C1 segment of cervical spinal cord (tissue), 14 donors: Measurements from ENCODE around the gene ADAM22.
A peak's percentile ranks its signal among the peaks of the same experiment; 100 is the strongest.
"Not testable (repeated sequence)": the region's sequence is repeated elsewhere in the genome, so short reads cannot be mapped to it uniquely, and the experiment has no call there.

ENCODE experiments used
- DNase-seq, 14 donors: peaks; one replicate each; lab custom pipeline; 2025; lab: John Stamatoyannopoulos, UW

ADAM22 gene

GRCh38 chr7:87933953-87934698 lies at the start of gene ADAM22:
Gene ADAM22, plus strand, starts transcription at chr7:87934251. Its CDS starts 215 bp downstream, at chr7:87934466.
- peak; percentile 11 to 97 (median 88) for DNase-seq

- DNase-seq: no peak
Observed at GRCh38 chr7:87885018-87885417, 49.0 kb upstream of the ADAM22 start.

- DNase-seq: no peak
Observed at GRCh38 chr7:87886875-87887274, 47.2 kb upstream of the ADAM22 start.

GRCh38 chr7:87895363-87895762 lies 38.7 kb upstream of the ADAM22 start:
- DNase-seq: no peak

GRCh38 chr7:87899255-87899654 lies 34.8 kb upstream of the ADAM22 start:
- no peak for DNase-seq

GRCh38 chr7:87907136-87907906 lies 26.7 kb upstream of the ADAM22 start:
- not testable (repeated sequence) for DNase-seq

- not testable (repeated sequence) for DNase-seq
Observed at GRCh38 chr7:87908814-87909213, 25.2 kb upstream of the ADAM22 start.

GRCh38 chr7:87912121-87912520 lies 21.9 kb upstream of the ADAM22 start:
- no peak for DNase-seq

GRCh38 chr7:87918740-87919139 lies 15.3 kb upstream of the ADAM22 start:
- no peak for DNase-seq

- DNase-seq: peak in 1 of 14 donors; percentile 31
Observed at GRCh38 chr7:87919875-87920274, 14.2 kb upstream of the ADAM22 start.

GRCh38 chr7:87920578-87920977 lies 13.5 kb upstream of the ADAM22 start:
- no peak for DNase-seq

- DNase-seq: peak in 1 of 14 donors; percentile 78
Observed at GRCh38 chr7:87922759-87923395, 11.2 kb upstream of the ADAM22 start.

- DNase-seq: peak in 1 of 14 donors; percentile 50
Observed at GRCh38 chr7:87926581-87927461, 7.2 kb upstream of the ADAM22 start.

GRCh38 chr7:87933605-87933952 lies 472 bp upstream of the ADAM22 start:
- no peak for DNase-seq

GRCh38 chr7:87934699-87935383 lies 790 bp downstream of the ADAM22 start:
- peak in 11 of 14 donors; percentile 17 to 82 (median 45) for DNase-seq

GRCh38 chr7:87935384-87935706 lies 1.3 kb downstream of the ADAM22 start:
- DNase-seq: peak in 1 of 14 donors; percentile 57

- no peak for DNase-seq
Observed at GRCh38 chr7:87941138-87941537, 7.1 kb downstream of the ADAM22 start.

GRCh38 chr7:87944547-87944946 lies 10.5 kb downstream of the ADAM22 start:
- no peak for DNase-seq

GRCh38 chr7:87945926-87946325 lies 11.9 kb downstream of the ADAM22 start:
- DNase-seq: not testable (repeated sequence)

GRCh38 chr7:87948371-87948770 lies 14.3 kb downstream of the ADAM22 start:
- no peak for DNase-seq

- peak in 1 of 14 donors; percentile 44 for DNase-seq
Observed at GRCh38 chr7:87959336-87959735, 25.3 kb downstream of the ADAM22 start.
